Measurements from ENCODE around the gene PRDM10.
A peak's percentile ranks its signal among the peaks of the same experiment; 100 is the strongest.
"Not testable (repeated sequence)": the region's sequence is repeated elsewhere in the genome, so short reads cannot be mapped to it uniquely, and the experiment has no call there.

The PRDM10 gene

DNA sequence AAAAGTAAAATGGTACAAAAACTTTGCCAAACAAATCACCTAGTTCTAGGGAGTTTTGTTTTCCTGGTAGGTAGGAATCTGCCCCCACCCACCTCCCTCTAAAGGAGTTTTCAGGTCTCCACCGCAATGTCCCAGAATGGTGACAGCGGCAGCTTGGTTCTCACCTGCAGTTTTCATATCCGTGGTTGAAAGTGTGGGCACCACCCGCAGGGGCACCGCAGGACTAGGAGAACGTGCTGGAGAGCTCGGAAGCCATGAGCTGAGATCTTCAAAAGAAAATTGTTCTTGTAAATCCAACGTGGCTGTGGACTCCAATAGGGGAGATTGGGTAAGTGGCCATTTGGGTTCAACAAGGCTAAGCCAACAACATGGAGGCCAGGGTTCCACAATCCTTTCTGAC, 118.1 kb downstream of the PRDM10 start:
- no peak for DNase-seq

DNA sequence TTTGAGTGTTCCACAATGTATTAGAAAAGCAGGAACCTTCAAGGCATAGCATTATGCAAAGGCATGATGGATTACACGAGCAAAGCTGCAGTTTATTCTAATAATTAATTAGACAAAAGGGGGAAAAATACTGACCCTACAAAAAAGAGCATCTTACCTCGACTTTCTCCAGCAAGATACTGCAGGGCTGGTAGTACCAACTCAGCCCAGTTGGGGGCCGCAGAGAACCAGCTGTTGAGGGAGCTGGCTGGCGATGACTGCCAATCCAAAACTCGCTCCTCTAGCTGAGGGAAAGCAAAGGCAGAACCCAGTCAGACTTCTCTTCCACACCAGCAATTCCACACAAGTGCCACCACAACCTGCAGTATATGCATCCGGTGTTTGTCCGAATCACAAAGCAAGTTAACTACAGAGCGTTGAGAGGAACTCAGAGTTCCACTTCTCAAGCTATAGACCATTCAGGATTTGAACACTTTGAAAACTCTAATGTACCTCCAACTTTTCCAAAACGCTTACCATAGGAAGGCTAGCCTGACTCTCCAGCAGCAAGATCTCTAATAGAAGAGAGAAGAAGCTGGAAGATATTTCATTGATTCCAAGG, 121.0 kb downstream of the PRDM10 start:
- DNase-seq: peak; percentile 14

DNA sequence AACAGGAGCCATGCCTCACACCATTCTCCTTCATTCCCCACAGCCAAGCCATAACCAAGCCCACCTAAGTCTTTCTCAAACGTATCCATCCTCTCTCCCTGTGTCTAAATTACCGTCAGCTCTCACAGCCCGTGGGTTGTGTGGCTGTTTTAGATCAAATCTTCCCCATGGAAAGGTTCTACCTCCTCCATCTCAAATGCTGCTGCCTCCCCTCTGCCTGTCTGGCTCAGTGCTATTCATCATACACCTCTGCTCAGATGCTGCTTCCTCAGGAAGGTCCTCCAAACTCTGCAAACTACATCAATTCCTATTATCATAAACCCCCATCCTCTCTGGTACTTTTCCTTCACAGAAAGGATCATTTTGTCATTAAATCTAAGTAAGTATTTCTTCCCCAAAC, 122.3 kb downstream of the PRDM10 start:
- no peak for DNase-seq

DNA sequence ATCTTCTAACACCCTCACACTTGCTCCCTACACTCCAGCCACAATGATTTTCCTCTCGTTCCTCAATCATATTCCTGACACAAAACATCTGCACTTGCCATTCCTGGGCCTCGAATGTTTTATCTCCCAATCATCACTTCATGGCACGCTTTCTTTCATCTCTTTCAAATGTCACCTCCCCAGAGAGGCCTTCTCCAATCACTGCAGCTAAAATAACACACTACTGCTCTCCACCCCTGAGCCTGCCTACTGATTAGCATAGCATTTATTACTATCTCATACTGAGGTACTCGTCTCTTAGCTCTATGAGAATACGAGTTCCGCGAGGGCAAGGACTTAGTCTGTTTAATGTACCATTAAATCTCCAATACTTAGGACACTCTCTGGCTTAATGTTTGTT, 130.7 kb downstream of the PRDM10 start:
- no peak for DNase-seq

DNA sequence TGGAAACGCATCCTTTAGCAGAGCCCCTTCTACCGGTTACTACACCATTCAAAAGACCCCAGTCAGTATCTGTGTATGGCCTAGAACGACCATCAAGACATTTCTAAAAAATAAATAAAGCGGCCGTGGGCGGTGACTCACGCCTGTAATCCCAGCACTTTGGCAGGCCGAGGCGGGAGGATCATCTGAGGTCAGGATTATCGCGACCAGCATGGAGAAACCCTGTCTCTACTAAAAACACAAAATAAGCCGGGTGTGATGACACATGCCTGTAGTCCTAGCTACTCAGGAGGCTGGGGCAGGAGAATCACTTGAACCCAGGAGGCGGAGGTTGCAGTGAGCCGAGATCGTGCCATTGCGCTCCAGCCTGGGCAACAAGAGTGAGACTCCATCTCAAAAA, 134.0 kb downstream of the PRDM10 start:
- not testable (repeated sequence) for DNase-seq

DNA sequence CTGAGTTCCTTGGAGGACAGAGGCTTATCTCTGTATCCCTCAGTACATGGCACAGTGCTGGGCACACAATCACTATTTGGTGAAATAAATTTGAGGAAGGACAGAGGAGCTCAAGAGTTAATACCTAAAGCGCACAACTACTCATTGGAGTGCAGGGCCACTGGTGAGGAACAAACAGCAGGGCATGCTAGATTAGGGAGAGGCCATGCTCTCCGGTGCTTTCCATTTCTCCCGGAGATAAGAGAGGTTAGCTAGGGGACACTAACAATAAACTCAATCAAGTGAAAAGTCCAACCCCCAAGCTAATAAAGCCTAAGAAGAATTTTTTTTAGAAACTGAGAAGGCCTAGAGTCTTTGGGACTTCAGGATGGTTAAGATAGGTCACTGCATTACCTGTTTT, 136.3 kb downstream of the PRDM10 start:
- DNase-seq: no peak

DNA sequence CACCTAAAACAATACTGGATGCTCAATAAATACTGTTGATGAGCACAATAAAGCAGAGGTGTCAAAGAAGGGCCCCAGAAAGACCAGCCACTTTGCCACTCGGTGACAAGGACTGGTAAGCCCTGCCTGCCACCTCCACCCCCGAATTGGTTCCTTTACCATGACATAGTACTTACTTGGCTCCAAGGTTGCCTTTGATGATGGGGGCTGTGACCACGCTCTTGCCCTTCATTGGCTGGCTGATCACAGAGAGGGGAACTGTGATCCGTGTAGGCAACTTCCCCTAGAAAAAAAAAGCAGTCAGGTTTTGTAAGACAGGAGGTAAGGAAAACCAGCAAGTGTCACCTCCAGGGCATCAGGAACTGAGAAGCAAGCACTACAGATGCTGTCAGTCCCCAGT, 136.9 kb downstream of the PRDM10 start:
- no peak for DNase-seq

DNA sequence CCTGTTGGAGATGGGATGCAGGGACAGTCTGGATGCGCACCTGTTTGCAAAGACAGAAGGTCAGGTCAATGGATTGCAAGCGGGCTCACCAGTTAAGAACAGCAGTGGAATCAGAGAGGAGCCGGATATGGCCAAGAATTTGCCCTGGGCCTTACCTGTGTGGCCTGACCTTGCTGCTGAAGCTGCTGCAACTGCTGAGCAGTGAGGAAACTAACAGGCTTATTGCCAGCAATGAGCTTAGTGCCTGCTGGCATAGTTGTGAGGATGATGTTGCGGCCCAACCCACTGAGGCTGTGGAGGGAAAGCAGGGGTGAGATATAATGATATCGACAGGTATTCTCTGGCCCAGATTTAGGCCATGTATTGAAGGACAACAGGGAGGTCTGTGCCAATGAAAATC, 137.8 kb downstream of the PRDM10 start:
- no peak for DNase-seq

DNA sequence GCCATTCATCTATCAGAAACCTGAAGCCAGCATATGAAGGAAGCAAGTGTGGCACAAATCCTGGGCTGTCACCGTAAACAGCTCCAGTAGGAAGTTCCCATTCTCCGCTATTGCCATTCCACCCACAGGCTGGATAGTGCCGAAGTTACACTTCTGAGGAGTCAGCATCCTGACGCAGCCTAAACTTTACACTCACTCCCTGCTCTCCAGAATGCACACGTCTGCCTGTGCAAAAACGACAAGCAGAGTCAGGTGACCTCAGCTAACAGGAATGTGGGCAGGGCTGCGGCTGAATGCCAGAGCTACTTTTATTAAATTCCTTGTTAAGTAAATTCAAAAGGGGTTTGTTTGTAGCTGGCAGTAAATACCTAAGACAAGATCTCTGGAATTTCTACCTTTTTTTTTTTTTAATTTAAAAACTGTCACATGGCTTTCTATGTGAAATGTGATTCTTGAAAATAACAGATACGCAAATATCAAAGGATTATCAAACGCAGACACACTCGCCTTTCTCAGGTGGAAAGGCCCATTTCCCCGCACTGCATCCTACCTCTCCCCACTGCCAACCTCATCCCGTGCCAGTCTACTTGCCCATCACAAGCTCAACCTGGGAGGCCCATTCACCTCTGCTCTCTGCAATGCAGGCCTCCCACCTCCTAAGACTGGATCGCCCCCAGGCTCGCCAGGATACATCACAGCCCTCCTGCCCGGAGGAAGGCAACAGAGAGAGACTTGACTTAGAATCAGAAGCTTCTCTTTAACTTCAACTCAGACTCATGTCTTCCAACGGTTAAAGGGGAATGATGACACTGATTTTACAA, 140.7 kb downstream of the PRDM10 start:
- no peak for DNase-seq

DNA sequence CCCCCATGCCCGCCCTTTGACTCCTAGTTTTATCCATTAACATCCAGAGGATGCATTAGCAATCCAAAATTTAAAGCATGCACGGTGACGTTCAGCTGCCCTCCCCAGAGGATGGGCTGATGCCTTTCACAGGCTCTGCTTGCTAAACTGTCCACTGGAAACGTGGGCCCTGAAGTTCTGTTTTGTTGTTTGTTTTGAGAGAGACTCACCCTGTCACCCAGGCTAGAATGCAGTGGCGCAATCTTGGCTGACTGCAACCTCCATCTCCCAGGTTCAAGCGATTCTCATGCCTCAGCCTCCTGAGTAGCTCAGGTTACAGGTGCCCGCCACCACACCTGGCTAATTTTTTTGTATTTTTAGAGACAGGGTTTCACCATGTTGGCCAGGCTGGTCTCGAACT, 146.6 kb downstream of the PRDM10 start:
- no peak for DNase-seq

DNA sequence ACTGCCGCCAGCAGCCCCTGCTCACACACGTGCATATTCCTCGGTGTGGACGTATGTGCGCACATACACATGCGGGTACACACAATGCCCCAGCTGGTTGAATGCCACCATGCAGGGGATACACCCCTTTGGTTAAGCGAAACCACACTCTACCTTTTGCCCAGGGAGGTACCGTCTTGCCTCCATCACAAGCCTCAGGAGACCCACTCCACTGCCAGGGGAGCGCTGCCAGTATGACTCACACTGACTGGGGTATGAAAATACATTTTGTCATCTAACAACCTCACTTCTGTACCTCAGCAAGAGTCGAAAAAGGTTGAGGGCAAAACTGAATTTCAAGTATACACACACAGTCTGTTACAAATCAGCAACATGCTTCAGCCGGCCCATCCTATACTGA, 147.5 kb downstream of the PRDM10 start:
- DNase-seq: no peak

DNA sequence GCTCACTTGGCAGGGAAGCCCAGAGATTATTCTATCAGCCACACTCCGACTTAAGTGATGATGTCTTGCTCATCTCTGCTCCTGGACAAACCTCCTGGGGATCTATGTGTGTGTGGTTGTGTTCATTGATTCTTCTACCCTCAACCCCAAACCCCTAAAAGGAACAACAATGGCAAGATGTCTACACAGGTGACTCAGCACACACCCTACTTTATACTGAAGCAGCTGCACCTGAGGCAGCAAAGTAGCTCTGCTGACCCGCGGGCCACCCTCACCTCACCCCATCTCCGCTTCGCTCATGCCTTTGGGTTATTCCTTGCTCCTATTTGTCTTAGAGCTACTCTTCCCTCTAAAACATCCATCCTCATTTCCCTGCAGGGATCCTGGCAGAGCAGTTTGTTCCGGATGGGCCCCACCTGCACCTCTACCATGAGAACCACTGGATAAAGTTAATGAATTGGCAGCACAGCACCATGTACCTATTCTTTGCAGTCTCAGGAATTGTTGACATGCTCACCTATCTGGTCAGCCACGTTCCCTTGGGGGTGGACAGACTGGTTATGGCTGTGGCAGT, 148.3 kb downstream of the PRDM10 start:
- DNase-seq: peak; percentile 42

DNA sequence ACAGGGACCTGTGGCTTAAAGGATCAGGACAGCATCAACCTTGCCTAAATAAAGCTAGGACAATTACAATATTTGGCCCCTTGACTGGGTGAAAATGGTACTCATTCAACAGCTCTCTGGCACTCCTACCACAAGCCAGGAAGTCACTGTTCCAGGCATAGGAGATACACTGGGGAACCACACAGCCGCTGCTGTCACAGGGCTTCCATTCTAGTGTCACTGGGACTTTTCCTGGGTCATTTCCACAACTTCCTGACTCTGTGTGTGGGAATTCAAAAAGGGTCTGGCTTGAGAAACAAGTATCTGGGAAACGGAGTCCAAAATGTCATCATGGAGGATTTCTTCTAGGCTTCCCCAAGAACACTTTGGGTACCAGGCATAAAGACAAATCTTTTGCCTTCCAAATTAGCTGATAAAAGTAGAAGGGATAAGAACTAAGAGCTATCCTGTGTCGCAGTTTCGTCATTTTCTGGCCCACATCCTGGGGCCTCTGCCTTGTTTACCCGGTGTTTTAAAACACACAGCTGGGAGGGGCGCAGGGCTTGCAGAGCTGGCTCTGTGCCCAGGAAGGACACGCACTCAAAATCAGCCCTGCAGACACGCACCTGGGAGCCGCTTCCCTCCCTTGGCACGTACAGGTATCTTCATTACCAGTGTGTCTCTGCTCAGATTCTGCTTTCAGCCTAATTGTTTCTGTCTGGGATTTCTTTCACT, 149.0 kb downstream of the PRDM10 start:
- DNase-seq: peak; percentile 99

DNA sequence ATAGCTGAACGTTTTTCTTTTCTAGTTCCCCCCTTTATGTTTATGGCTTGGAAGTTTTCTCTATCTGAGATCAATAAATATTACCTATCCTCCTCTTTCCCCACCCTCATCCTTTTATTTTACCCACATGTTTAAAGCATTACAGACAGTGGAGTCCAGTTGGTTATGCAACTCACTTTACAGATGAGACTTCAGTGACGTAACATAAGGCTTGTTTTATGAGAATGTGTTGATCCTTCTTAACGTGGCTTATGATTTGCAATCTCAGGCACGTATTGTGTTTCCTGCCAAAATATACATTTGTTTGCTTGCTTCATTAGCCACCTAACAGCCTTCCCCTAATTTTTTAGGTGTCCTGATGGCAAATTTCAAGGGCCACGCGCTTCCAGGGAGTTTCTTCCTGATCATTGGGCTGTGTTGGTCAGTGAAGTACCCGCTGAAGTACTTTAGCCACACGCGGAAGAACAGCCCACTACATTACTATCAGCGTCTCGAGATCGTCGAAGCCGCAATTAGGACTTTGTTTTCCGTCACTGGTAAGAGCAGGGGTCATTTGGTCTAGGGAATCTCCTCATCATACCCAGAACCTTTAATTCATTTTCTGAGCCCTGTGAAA, 150.4 kb downstream of the PRDM10 start:
- no peak for DNase-seq
